Activated naive CD4-positive, alpha-beta T cell (primary cell): Measurements from ENCODE around the gene MFAP2.

Experiments
- DNase-seq, 4 experiments: peaks; one replicate each; lab custom pipeline; 2025; lab: John Stamatoyannopoulos, UW

MFAP2 gene, protein sequence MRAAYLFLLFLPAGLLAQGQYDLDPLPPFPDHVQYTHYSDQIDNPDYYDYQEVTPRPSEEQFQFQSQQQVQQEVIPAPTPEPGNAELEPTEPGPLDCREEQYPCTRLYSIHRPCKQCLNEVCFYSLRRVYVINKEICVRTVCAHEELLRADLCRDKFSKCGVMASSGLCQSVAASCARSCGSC

DNA sequence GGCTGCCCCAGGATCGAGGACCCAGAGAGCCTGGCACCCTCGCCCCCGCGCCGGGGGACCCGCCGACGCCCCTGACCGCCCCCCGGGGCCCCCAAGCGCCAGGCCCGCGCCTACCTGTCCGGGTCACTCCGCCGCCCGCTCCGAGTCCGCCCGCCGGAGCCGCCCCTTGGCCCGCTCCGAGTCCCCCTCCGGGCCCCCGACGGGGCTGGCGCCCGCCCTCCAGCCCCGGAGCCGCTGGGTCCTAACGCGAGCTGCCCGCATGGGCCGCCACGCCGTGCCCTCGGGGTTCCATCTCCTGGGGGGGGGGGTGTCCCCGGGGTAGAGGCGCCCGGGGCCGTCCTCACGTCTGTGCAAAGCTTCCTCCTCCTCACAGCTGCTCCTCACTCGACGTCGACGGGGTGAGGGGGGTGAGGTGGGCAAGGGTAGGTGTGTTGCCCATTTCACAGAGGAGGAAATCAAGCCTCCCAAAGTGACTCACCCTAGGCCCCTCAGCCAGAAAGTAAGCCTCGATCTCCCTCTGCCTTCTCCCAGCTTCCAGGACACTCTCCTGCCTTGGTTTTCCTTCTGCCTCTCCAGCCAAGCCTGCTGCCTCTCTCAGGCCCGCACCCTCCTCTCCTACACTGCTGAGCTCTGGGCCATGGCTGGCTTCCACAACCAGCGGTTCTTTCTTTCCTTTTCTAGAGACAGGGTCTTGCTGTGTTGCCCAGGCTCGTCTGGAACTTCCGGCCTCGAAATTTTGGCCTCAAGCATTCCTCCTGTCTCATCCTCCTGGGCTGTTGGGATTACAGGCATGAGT, at the start of gene MFAP2:
MFAP2 (minus strand) TSS at position 148 of the 796 bp plus-strand sequence. CDS start 2,347 bp downstream, outside the sequence.
- DNase-seq: no peak

DNA sequence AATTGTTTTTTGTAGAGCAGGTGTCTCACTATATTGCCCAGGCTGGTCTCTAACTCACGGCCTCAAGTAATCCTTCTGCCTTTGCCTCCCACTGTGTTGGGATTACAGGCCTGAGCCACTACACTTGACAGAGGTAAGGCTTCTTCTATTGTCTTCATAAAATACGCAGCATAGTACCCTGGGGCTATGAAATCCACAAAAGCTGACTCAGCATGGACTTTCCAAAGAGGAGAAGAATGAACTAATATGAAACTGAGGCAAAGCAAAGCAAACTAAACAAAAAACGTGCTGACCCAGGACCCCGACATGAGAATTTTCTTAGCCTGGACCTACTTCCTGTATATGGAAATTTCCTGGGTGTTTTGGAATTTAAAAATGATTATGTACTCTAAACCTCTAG, 49.8 kb upstream of the MFAP2 start:
- no peak for DNase-seq

DNA sequence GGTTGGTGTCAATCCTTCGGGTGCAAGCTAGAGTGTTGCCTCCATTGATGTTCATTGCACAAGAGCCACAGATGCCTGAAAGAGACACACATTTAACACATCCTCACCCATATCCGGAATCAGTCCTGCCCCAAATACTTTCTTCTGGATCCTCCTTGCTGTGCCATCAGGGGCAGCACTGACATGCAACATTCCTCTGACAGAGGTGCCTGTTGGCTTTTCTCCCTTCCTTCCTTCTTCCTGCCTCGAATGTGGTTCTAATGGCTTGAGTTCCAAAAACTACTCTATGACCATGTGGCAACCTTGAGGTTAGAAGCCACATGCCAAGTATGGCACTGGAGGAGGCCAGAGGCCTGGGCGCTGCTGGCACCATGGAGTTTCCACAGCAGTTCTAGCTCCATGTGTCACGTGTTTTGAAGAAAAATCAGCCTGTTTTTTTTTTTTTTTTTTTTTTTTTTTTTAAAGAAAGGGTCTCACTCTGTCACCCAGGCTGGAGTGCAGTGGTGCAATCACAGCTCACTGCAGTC, 48.3 kb upstream of the MFAP2 start:
- DNase-seq: no peak

DNA sequence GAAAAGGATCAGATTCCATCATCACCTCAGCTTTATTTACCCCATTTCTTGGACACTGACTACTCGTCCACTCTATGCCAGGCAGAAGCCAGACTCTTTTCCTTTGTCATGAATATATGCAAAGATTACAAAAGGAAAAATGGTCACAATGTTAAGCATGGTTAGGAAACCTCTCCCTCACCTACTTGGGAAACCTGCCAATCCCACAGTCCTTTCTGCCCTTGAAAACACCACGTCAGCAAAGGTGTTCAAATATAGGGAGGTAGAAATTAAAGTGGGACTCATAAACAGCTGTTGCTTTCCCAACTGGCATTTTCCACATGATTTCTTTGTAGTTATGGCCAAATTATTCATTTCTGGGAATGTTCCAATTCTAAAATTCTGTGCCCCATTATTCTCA, 47.5 kb upstream of the MFAP2 start:
- DNase-seq: no peak

DNA sequence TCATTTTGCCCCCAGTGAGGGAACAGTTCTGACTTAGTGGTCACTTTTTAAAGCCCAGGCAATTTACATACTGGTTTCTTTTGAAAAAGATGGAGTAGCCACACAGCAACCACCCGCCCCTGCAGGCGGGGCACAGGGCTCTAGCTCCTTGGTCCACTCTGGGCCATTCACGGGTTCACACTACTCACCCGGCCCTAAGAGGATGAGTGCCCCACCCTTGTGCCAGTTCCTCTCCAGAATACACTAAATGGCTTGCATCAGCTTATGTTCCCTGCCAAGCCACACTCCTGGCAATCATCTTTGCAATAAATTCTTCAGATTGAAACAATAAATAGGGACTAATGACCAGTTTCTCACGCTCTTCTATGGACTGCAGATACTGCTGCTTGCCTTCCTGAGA, 47.0 kb upstream of the MFAP2 start:
- no peak for DNase-seq

DNA sequence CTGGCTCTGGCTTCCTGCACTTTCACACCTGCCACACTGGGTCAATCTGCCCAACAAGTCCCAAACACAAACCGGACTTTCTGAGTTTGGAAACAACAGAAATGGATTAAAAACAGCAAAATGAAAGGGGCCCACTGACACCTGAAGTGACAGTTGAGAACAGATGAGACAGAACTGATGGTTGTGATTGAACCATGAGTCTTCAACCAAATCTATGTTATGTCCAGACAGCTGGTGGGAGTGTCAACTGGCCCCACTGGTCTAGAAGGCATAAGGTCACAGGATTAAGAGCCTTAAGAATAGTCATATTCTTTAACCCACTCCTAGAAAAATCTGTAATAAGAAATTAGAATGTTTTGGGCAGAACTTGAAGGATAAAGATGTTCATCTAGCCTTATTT, 44.3 kb upstream of the MFAP2 start:
- no peak for DNase-seq

DNA sequence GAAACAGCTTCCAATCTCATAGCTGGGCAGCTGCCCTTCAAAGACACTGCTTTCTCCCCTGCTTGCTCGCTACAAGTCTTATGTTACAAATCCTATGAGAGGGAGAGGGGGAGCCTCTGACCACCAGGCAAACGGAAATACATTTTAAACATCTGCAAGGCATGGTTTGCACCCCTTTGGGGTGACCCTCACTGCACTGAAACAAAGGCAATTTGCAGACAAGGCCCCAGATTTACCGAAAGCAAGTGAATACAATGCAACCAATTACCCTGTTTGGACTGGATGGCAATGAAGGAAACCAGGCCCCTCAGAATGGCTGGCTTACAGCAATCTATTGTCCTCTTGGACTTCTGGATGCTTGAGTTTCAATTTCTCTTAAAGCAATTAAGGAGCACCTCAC, 43.2 kb upstream of the MFAP2 start:
- no peak for DNase-seq

DNA sequence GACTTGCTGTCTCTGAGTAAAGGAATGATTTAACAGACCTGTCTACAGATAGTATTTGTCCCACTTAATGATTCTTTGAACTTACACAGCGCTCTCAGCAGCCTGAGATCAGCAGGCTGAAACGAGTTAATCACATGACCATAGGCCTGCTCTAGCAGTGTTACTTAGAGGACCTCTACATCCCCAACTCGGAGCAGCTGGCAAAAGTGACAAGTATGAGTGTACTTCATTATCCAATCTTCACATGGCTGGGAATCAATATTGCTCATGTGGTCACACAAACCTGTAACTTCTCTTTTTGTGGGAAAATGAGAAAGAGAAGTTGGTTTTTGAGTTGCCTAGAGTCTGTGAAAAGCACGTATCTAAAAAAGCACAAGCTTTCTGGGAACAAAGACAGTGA, 42.7 kb upstream of the MFAP2 start:
- DNase-seq: no peak

DNA sequence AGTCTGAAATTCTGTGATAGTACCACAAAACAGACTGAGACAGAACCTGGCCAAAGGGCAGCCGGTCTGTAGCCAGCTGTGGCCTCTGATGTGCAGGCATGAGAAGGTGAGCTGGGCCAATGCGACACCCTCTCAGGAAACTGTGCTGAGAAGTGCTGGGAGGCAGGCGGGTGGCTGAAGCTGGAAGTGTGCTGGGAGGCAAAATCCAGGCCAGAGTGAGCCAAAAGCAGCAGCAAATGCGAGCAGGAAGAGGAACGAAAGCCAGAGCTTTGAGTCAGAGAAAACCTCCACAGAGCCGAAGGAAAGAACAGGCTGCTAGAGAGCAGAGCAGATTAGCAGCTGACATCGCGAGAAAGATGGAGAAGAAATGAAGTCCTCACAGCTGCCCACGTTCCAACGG, 41.5 kb upstream of the MFAP2 start:
- no peak for DNase-seq

DNA sequence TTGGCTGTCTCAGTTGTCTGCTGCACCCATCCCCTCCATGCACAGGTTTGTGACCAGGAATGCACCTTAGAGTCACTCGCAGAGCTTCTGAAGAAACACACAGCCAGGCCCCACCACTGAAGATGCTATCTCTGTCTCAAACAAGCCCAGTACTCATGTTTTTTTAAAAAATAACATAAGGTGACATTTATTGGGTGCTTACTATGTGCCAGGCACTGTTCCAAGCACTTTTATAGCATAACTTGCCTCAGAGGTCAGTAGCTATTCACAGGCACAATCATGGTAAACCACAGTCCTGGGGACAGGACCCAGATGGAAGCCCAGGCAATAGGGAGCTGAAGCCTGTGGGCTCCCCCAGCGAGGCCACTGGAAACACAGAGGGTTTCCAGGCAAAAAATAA, 40.1 kb upstream of the MFAP2 start:
- DNase-seq: no peak

DNA sequence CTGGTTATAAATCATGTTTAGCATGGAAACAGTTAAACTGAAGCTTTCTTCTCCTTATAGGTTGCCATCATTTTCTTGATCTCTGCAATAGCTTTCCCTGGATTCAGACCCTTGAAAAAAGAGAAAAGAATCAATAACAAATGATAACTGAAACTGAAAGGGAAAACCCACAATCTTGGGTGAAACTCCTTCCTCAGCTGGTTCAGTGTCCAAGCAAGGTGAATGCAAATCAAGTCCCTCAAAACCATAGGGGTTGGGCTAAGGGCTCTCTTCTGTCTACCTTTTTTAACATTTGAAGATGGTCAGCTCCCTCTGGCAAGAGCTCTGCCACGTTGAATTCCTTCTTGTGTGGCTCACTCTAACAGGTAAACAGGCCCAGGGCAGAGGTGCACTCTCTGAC, 38.4 kb upstream of the MFAP2 start:
- DNase-seq: no peak

DNA sequence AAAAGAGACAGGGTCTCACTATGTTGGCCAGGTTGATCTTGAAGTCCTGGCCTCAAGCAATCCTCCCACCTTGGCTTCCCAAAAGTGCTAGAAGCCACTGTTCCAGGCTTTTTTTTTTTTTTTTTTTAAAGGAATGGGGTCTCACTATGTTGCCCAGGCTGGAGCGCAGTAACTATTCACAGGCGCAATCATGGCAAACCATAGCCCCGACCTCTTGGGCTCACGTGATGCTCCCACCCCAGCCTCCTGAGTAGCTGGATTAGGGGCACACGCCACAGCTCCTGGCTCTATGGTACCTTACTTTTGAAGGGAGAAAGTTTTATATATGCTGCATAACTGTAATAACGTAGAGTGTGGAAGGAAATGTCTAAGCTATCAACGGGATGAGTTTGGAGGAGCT, 37.0 kb upstream of the MFAP2 start:
- DNase-seq: no peak

DNA sequence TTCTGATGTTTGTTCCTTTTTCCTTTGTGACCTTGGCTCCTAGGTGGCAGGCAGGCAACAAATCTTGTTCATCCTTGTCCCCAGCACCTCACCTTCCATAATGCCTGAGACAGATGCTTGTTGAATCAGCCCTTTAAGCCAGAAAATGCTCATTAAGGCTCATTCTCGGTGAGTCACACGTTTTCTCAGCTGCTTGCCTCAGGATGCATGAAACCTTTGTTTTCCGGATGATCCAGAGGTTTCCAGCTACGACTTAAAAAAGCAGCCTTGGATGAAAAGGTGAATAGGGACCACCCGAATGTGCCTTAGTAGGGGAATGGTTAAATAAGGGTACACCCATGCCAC, 35.9 kb upstream of the MFAP2 start:
- no peak for DNase-seq

DNA sequence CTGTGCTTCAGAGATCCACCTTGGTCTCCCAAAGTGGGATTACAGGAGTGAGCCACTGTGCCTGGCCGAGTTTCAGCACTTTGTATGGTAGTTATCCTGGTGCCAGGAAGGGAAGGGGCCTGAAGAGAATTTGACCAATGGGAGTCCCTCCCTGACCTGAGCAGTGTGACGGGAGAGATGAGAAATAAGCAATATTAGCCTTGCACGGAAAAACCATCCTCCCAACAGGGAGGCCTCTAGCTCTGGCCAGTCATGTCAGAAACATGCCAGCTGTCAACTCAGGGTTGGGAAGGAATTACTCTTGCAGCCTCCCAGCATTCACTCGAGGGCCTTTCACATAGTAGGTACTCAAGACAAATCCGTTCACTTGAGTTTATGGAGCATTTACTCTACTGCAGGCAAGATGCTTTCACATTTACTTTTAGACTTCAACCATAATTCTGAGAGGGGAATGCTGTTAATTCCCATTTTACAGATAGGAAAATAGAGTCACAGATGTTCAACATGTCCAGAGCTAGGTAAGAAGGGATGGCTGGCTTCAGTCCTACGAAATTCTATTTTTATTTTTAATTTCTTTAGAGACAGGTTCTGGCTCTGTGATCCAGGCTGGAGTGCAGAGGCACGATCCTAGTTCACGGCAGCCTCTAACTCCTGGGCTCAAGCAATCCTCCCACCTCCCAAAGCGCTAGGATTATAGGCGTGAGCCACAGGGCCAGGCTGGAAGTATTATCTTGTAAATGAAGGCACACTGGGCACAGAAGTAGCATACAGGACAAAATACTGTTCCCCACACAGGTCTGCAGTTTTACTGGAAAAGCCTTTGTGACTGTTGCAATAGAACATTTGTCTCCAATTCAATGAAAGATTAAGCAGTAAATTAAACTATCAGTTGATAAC, 34.5 kb upstream of the MFAP2 start:
- no peak for DNase-seq

DNA sequence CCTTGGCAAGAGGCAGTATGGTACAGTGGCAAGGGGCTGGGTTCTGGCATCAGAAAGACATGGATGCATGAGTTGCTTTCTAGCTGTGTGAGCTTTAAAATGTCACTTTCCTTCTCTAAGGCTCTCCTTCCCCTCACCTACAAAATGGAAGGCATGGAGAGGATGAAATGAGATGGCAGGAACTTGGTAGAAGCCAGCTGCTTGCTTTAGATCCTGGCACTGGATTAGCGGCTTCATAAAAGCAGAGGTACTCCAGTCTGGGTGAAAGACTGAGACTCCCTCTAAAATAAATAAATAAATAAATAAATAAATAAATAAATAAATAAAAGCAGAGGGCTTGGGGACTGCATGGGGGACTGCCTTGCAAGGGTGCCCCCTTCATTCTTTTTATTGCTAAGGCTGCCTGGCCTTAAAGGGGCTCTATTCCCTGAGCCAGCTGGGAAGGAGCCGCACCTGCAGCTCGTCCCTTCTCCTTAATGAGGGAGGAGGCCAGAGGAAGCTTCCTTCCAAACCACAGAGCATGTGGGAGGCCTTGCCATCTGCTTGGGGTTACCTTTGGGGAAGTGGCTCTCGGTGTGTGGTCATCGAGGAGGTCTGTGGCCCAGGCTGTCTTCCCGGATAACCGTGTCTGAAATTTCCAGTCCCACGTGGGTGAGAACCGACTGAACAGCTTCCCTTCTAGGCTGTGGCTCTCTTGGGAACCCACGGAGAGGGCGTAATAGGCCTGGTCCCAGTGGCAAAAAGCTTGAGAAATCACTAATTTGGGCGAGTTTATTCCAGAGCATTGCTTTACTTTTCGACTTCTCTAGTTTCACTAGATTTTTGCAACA, 33.3 kb upstream of the MFAP2 start:
- DNase-seq: no peak

DNA sequence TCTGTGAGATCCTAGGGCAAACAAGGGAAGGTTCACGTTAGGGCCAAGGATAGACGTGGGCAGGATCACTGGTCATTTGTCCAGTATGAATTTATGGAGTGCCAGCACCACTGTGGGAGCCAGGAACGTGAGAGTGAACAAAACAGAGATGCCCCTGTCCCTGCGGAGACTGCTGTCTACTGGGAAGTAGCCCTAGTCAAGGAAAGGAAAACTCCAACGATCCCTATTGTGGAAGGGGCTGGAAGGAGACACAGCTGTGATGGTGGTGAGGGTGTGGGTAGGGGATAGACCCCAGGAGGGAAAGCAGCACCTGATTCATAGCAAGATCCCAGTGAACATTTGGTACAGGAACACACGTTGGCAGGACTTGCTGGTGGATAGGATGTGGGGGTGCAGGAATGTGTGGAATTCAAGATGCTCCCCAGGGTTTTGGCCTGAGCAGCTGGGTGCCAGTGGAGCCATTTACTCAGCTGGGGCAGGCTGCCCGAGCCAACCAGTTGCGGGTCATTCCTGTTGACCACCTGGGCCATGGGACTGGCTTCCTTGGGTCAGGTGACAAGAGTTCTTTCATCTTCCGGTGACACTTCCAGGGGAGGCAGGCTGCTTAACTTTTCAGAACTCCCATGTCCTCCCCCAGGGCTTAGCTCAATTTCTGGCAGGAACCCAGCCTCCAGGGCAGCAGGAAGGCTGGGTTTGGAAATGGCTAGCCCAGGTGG, 32.5 kb upstream of the MFAP2 start:
- DNase-seq: no peak

DNA sequence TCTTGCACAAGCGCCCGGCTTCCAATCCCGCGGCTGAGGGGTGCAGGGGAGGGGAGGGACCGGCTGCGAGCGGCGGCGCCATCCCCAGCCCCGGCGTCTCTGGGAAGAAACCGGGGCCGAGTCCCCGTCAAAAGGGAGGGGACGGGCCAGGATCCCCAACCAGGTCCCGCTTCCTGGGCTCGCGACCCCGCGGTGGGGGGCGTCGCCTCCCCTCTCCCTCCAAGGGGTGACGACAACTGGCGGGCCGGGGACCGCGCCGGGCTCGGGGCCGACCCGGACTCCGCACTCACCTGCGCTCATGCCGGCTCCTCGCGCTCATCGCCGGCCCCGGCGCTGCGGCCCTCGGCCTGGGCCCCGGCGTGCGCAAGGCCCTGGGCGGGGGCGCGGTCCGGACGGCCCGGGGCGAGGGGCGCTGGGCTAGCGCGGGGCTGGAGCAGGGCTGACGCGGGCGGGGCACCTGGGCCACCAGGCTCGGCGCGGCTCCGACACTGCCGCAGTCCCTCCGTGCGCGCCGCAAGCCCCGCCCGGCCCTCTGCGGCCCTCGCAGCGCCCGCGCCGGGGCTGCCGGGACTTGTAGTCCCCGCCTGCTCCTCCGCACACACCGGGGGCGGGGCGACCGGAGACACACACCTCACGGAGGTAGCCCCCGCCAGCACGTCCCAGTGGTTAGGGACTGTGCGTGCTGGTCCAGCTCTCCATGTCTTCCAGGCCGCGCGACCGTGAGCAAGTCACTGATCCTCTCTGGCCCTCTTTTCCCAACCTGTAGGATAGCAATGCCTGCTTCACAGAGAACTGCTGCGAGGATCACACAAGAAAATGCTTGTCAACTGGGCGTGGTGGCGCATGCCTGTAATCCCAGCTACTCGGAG, 31.3 kb upstream of the MFAP2 start, which contains the start of gene ATP13A2:
ATP13A2 (minus strand) TSS at position 490 of the 869 bp plus-strand sequence; CDS start at position 300, 190 bp downstream.
- peak; percentile 32 to 83 (median 62) for DNase-seq

DNA sequence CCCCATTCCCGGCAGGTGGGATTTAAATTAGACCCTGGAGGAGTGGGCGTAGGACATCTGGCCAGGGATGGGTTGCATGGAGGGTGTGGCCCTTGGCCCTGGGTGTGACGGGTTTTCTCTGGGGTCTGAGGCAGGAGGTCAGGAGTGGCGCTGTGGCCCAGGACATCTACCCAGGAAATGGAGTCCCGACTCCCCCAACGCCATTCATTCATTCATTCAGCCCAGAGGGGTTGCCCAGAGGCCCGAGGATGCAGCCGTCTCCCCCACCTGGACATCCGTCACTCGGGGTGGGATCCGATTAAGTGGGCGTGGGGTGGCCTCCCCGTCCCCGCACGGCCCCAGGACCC, 30.6 kb upstream of the MFAP2 start:
- no peak for DNase-seq

DNA sequence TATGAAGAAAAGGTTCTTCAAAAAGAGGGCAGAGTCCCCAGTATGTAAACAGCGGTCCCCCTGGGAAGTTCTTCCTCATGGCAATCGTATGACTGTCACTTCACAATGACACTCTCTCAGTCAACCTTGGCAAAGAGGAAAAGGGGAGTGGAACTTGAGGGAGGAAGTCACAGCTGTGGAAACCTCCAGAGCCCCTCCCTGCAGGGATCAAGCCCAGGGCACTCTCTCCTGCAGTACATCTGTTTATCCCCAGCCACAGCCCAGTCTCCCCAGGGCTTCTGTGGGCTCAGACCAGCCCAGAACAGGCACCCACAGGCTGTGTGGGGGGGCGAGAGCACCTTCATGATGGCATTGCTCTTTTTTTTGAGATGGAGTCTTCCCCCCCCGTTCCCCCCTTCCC, 29.3 kb upstream of the MFAP2 start:
- DNase-seq: no peak

DNA sequence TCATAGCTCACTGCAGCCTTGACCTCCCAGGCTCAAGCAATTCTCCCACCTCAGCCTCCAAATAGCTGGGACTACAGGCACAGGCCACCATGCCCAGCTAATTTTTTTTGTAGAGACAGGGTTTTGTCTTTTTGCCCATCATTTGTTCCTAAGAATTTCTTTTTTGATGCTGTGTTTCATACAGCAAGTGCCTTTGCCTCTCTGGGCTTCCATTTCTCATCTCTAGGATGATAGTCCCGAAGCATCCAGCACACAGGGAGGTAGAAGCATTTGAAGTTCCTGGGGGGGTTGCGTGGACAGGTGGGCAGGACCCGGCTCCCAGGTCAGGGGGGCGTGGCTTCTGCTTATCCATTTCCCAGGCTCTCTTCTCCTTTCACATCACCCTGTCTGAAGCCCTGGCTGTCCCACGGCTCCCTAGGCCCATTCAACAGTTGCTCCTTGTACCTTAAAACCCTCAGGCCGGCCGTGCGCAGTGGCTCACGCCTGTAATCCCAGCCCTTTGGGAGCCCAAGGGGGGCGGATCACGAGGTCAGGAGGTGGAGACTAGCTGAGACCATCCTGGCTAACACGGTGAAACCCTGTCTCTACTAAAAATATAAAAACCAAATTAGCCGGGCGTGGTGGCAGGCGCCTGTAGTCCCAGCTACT, 27.9 kb upstream of the MFAP2 start:
- no peak for DNase-seq
